IPS-NIHi7 (cell line): Measurements from ENCODE around the gene SAMD3.
"Not testable (repeated sequence)": the region's sequence is repeated elsewhere in the genome, so short reads cannot be mapped to it uniquely, and the experiment has no call there.

Source experiments
- DNase-seq: peaks from one replicate; pipeline ENCODE4 v3.0.0; 2012; ENCODE audit warnings: mixed read lengths; ENCODE audit errors: extremely low spot score

SAMD3 gene, protein sequence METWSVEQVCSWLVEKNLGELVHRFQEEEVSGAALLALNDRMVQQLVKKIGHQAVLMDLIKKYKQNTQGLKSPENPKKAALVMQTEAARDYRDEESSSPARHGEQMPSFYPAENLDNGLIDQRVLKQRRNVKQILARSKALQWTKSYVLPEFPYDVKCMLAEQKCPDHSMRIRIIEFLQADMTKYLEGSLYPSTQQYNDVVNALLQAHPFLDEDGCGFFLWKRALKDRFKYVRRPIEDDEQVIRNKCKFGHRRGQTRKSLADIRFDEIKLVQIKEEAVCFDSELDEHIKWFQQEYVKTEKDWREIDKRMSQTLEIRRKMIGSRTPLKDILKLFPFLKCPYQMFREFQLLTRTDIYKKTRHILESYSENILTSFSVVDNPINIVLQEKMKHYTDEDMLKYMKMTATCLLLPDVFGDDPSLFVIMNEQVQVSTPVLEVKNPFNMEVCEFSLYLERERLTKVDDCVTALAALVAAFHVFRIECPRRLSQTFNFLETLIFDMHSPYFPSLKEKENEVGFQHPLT

GRCh38 chr6:130222775-130223174 is at the start of gene SAMD3:
Gene SAMD3 (minus strand): TSS chr6:130222951. CDS start chr6:130215273, 7,678 bp downstream.
- no peak for DNase-seq

DNA sequence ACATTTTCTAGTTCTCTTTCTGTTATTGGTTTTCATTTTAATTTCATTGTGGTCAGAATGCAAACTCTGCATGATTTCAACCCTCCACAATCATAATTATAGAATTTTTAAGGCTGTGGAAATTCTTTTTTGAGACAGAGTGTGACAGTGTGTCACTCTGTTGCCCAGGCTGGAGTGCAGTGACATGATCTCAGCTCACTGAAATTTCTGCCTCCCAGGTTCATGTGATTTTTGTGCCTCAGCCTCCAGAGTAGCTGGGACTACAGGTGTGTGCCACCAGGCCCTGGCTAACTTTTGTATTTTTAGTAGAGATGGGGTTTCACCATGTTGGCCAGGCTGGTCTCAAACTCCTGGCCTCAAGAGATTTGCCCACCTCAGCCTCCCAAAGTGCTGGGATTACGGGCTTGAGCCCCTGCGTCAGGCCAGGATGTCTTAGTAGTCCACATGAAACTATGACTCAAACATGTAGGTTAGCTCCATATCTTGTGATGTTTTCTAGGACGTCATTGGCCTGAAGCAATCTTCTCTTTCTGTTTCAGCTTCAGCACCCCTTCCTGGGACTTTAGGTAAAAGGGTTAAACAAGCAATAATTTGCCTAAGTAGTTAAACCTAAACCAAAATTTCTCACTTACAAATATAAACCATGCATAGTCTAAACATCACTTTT is 47.4 kb upstream of the SAMD3 start:
- no peak for DNase-seq

- DNase-seq = not testable (repeated sequence)
Measured at GRCh38 chr6:130265553-130265952, 42.8 kb upstream of the SAMD3 start.

DNA sequence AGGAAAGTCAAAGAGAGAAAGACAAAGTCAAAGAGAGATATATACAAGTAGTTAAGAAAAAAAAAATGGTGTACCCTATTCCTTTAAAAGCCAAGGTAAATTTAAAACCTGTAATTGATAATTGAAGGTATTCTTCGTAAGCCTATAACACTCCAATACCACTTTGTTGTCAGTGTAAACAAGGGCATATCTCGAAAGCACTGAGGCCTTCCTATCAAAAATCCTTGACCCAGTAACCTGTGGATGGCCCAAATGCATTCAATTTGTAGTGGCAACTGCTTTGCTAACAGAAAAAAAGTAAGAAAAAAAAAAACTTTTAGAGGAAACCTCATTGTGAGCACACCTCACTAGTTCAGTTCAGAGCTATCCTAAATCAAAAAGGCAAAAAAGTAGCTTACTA is 39.3 kb upstream of the SAMD3 start:
- no peak for DNase-seq

DNA sequence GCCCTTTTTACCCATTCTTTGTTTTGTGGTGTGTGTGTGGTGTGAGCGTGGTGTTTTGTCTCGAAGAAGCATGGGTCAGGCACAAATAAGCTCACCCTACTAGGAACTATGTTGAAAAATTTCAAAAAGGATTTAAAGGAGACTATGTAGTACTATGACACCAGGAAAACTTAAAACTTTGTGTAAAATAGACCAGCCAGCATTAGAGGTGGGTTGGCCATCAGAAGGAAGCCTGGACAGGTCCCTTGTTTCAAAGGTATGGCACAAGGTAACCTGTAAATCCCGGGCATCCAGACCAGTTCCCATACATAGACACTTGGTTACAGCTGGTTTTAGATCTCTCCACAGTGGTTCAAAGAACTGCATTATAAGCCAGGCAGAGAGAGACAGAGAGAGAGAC is 38.8 kb upstream of the SAMD3 start:
- not testable (repeated sequence) for DNase-seq

- DNase-seq = not testable (repeated sequence)
Measured at GRCh38 chr6:130260614-130261241, 38.0 kb upstream of the SAMD3 start.

DNA sequence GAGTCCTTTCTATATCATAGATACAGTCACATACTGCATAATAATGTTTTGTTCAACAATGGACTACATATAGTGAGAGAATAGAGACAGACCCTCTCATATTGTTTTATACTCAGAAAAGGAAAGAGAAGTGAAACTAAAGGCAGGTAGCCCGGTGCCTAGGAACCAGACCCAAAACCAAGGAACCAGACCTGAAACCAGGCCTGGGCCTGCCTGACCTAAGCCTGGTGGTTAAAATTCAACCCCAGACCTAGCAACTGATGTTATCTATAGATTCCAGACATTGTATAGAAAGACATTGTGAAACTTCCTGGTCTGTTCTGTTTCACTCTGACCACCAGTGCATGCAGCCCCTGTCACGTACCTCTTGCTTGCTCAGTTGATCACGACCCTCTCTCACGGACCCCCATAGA is 37.3 kb upstream of the SAMD3 start:
- not testable (repeated sequence) for DNase-seq

DNA sequence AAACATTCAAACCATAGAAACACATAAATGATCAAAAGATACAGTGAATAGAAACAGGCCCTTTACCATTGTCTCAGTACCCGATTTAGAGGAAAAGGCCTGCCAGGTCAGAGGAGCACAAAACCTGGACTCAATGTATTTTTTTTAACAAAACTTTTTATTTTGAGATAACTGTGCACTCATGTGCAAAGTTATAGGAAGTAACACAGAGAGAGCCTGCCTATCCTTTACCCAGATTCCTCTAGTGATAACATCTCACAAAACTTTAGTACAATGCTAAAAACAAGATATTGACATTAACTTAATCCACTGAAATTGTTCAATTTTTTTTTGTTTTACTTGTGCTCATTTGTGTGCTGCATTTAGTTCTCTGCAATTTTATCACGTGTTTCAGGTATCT is 36.8 kb upstream of the SAMD3 start:
- DNase-seq = no peak

- no peak for DNase-seq
Measured at GRCh38 chr6:130259140-130259539, 36.4 kb upstream of the SAMD3 start.

DNA sequence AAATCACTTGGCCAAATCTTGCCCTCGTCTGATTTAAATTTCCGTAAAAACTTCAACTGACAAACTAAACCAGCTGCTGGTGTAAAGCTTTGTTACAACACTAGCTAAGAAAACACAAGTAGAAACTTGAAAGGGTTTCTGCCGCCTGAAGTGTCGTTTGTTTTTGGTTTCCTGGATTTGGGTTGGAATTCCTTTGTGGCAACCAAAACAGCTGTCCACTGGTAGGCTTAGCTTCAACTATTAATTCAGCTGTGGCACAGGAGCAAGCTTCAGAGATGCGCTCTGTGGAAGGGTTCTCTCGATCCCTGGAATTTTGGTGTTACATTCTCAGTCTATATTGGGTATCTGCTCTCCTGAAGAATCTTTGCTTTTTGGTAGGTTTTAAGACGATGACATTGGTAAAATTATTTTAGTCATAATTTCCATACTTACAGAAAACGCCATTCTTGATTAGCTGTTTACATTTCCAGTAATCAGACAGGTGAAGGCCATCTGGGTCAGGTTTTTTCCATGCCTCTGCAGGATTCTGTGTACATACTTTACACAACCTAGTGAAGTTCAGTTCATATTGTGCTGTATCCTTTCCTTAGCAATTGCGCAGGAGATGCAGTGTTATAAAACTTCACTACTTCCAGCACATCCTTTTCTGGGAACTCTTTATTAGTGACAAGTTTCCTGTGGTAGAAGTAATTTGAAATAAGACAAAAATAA is 29.9 kb upstream of the SAMD3 start:
- DNase-seq = no peak

DNA sequence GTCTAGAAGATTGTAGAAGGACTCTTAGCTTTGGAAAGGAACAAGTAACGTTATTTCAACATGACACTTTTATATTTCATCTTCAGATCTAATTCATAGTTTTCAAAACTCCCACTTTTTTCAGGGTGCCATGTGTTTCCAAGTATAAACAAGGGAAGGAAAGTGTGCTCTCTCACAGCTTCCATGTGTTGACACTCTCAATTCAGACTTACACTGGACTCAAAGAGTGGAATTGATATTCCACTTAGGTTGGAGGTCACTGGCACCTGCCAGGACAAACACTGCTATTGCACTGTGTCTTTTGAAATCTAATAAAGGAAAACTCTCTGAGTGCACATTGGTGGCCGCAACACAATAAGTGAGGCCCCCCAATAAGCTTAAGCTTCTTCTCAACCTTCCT is 22.5 kb upstream of the SAMD3 start:
- no peak for DNase-seq

DNA sequence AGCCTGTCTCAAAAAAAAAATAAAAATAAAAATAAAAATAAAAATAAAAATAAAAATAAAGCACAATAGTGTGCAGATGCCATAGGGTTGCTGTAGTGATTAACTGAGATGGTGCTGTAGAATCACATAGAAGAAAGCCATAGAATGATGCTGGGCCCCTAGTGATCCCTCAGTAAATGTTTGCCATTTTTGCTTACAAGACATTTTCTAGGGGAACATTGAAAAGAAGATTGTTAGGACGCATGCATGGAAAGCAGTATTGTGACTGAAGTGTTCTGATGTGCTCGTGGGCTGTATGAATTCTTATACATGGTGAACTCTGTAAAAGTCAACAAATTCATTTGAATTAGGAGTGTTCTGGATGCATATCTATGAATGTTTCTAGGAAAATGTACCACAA is 22.0 kb upstream of the SAMD3 start:
- no peak for DNase-seq

- DNase-seq = no peak
Measured at GRCh38 chr6:130240232-130240631, 17.5 kb upstream of the SAMD3 start.

GRCh38 chr6:130239755-130240154 is 17.0 kb upstream of the SAMD3 start:
- DNase-seq = no peak

GRCh38 chr6:130233330-130233729 is 10.6 kb upstream of the SAMD3 start:
- DNase-seq = no peak

GRCh38 chr6:130230531-130230930 is 7.8 kb upstream of the SAMD3 start:
- not testable (repeated sequence) for DNase-seq

DNA sequence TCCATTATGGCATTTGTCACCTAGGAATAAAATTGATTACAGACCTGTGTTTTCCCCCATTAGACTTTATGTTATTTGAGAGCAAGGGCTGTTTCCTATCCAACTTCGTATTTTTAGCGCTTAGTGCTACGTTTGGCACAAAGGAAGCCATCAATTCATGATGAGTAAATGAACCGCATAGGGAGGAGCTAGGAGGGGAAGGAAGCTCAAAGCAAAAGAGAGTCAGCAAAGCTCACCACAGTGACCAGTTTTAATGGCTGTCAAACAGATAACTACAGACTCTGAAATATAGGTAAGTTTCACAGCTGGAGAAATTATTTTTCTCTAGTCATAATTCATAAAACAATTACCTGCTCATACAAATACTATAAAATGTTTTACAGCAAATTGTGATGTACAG is 6.9 kb upstream of the SAMD3 start:
- no peak for DNase-seq

DNA sequence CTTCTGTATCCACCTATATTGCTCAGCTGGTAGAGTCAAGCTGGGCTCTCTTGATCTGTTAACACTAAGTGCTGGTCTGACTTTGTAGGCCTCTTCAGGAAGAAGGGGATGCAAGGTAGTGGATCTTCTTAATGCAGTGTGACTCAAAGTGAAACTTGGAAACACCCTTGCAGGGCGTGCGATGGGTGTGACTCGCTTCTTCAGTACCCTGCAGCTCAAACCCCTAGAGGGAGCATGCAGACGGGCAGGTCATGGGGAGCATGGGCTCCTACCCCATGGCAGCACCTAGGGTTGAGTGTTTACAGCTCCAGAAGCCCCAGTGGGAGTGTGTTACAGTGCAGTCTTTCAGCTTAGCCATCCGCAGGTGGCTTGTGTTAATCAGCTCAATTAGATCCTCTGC is 757 bp upstream of the SAMD3 start:
- no peak for DNase-seq

- DNase-seq = no peak
Measured at GRCh38 chr6:130218134-130218533, 4.6 kb downstream of the SAMD3 start.

GRCh38 chr6:130216620-130217019 is 6.1 kb downstream of the SAMD3 start:
- DNase-seq = no peak

- peak; percentile 57 for DNase-seq
Measured at GRCh38 chr6:130215526-130215925, 7.2 kb downstream of the SAMD3 start.
